ENCODE results near the gene TNFSF8. TPM values are rescaled to one million over a fixed set of nuclear protein-coding genes. Genes with fewer than 3 reads are reported as not detected.

The TNFSF8 gene
- total and polyA plus RNA-seq, 2 donors (not counting 3 experiments of a cell fraction or from before 2014, with no cell fraction given): not detected

- peaks cover 50% of the 10 kb centered on the region for H3K4me1 ChIP-seq (ENCODE audit: control insufficient read depth, extremely low read depth, insufficient read depth, low read length)
- FAIRE-seq: peak; percentile 68
- H3K4me3 ChIP-seq (replicated peaks in 1 of 3; ENCODE audit: insufficient read depth in 1 of 3, low read depth in 1 of 3, low read length in 3 of 3): no peak overlapping the region
- CTCF ChIA-PET: interaction anchor here (0.5 to 5.8 kb wide), 4 partner anchors 12 to 230 kb away, joined by 3 to 32 read pairs (median 4); no protein-coding TSS in a partner anchor
- H3K27me3 ChIP-seq (ENCODE audit: control insufficient read depth in 2 of 2, insufficient read depth in 2 of 2, low read length in 2 of 2): no peaks in the 10 kb centered on the region
- H4K20me1 ChIP-seq (replicated peaks; ENCODE audit: control insufficient read depth, extremely low read depth, insufficient read depth, low read length): no peaks in the 10 kb centered on the region
- no peaks in the 10 kb centered on the region for H3K9me3 ChIP-seq (replicated peaks; ENCODE audit: control insufficient read depth, insufficient read depth, low read length)
- POLR2A ChIA-PET: interaction anchor here (1.0 kb wide), 1 partner anchor 88 kb away, joined by 4 read pairs; the partner anchor contains the start of gene TNFSF15
- no peaks in the 10 kb centered on the region for H3K9me1 ChIP-seq (replicated peaks; ENCODE audit: control insufficient read depth, extremely low read depth, insufficient read depth, low read length)
- H3K4me2 ChIP-seq (ENCODE audit: insufficient read depth, low read length): peak overlapping the region; percentile 48
- H3K36me3 ChIP-seq (ENCODE audit: control insufficient read depth in 2 of 2, extremely low read depth in 1 of 2, insufficient read depth in 2 of 2, low read length in 2 of 2): no peaks in the 10 kb centered on the region
- BruUV-seq (replicated peaks): no TSS peak
- DNase-seq (ENCODE audit: low read depth, low spot score): peak; percentile 89
- dilution Hi-C loops (cut with MboI; ENCODE audit: extremely low pct_ligation_motif_present, low sequenced_read_pairs): no loop called here
- H2AFZ ChIP-seq (ENCODE audit: low read depth, low read length): no peak overlapping the region
- peak; percentile 100 for TF ChIP-seq FOS (IDR thresholded peaks at IDR 0.05; ENCODE audit: borderline replicate concordance, insufficient read depth, low read length)
- no peak for TF ChIP-seq POLR2A (IDR thresholded peaks at IDR 0.05; ENCODE audit: low read depth, low read length)
- peak; percentile 1 for TF ChIP-seq MYC (IDR thresholded peaks at IDR 0.05; ENCODE audit: low read depth, low read length)
- no peak for TF ChIP-seq CTCF (IDR thresholded peaks at IDR 0.05; ENCODE audit: extremely low read depth in 1 of 2, insufficient read depth in 1 of 2, low read depth in 1 of 2, low read length in 2 of 2)
- peak; percentile 98 for TF ChIP-seq GATA2 (IDR thresholded peaks at IDR 0.05; ENCODE audit: insufficient read depth, insufficient read length, low read depth, low read length)
- TF ChIP-seq MAX (IDR thresholded peaks at IDR 0.05; ENCODE audit: insufficient read depth, insufficient read length): no peak
- TF ChIP-seq JUN (IDR thresholded peaks at IDR 0.05; ENCODE audit: borderline replicate concordance, insufficient read depth, insufficient read length, low read depth): peak; percentile 96
- TF ChIP-seq EZH2 (IDR thresholded peaks at IDR 0.05; ENCODE audit: borderline replicate concordance, low read depth, low read length, severe bottlenecking): no peak
- TF ChIP-seq POLR2AphosphoS5 (IDR thresholded peaks at IDR 0.05; ENCODE audit: insufficient read depth, low read depth, low read length): peak; percentile 90
- H3K9ac ChIP-seq (replicated peaks; ENCODE audit: extremely low read depth, insufficient read depth, low read length): peak overlapping the region; percentile 87
- intact Hi-C loops (cut with micrococcal nuclease): loop anchor here (1.0 kb wide), 3 partner anchors 89 to 148 kb away; no protein-coding TSS in a partner anchor
- no peaks in the 10 kb centered on the region for H3K79me2 ChIP-seq (ENCODE audit: control insufficient read depth, insufficient read depth, low read length)
- peak overlapping the region; percentile 100 for H3K27ac ChIP-seq (ENCODE audit: insufficient read depth, low read depth, low read length)
Measured at GRCh38 chr9:114893221-114894010, 37.0 kb downstream of the TNFSF8 start.
